NOMO-1 treated with DMSO at 0.1 percent for 48 hours (cell line): ENCODE results near the gene CNIH3.

Source experiments
- DNase-seq: peaks from one replicate; lab custom pipeline; 2025; ENCODE audit not compliant: unreplicated experiment; lab: John Stamatoyannopoulos, UW

The CNIH3 gene

GRCh38 chr1:224714553-224714952, 98.4 kb downstream of the CNIH3 start:
- no peak for DNase-seq

DNA sequence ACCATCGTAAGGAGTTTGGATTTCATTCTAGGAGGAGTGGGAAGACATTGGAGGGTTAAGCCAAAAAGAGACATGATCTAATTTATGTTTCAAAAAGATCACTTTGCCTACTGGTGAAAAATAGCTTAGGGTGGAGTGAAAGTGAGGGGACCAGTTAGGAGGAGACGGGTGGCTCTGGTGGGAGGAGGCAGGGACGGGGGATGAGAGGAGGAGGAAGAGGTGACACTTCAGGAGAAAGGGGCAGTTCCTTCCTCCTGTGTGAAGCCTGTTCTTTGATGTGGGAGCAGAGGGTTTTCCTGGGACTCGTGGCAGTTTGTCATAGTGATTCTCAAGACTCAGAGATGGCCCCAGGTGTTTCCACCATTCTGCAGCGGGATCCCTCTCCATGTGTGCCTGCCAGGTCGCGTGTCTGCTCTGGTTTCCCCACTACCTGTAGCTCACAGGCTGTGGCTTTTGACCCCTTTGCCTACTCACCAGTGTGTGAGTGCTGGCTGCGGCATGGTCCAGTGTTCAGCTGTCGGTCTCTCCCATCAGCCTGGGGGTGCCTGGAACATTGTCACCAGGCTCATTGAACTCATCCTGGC, 102.4 kb downstream of the CNIH3 start:
- no peak for DNase-seq

DNA sequence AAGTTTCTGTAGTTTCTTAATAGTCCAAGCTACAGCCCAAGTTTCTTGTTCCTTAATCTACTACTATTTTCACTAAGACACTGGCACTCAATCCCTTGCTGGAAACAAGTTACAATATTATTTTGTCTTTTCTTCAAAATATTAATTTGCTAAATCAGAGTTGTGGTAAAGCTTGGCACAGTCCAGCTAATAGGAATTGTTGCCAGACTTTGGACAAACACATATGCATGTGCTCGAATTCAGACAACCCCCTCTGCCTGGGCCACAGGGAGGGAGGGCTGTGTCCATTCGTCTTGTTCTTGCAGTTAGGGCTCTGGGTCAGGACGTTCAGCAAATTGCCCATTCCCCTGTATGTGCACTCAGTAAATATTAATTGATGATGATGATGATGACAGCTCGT, 103.6 kb downstream of the CNIH3 start:
- DNase-seq: no peak

DNA sequence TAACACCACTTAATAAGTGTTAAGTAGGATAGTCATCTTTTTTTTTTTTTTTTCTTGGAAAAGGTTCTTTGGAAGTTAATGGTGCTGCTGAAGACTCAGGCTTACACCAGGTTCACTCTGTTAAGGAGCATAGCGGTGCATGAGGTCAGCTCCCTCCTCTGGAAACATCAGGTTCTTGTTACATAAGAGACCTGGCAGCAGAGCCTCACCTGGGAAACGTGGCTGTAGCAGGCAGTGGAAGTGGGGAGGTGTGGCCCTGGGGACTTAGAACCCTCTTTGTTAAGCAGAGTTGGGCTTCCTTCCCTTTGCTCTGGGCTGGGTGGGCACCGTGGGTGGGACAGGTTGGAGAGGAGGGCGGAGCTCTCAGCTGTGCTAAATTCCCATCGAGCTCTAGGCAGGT, 104.1 kb downstream of the CNIH3 start:
- no peak for DNase-seq

DNA sequence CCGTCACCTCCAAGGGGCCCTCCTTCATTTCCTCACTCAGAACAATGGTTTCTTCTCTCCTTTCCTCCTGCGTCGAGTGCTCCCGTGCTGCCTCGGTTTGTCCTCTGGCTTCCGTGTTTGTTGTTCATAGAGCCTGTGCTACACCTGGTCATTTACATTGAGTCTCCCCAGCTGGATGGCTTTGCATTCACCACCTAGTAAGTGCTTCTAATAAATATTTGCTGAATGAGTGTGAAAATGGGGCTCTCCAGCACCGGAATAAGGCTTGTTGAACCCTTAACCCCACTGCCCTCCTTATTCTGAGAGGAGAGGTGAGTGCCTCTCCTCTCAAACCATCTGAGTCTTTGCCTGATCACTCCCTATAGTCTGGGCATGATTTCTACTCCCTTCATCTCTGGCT, 104.9 kb downstream of the CNIH3 start:
- no peak for DNase-seq

DNA sequence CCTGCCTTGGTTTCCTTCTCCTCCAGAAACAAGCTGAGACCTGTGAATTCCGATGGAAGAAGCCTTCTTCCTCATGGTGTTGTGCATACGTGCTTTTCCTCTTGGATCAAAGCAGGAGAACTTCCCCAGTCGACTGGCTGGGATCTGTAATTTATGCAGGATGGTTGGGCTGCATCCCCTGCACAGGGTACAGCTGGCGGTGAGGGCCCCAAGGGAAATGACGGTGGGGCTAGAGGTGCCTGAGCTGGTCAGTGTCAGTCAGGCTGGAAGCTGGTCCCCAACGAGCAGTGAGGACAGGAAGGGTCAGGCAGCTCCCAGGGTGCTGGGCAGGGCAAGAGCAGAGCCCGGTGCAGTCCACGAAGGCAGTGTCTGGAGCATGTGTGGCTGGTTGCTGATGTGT, 106.7 kb downstream of the CNIH3 start:
- no peak for DNase-seq

DNA sequence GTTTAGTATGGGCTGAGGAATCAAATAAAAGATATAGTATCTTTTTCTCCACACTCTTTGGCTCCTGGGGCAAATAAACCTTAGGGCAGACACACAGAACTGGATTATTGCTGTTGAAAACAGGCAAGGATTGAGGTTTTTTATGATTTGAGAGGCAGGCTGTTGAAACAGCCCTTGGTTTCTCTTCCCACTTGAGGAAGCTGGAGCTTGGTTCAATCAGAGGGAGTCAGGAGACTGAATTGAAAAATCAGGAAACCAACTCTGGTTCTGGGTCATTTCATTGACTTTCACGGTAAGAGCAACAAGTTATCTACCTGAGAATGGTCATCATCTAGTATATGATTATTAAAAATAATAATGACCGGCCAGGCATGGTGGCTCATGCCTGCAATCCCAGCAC, 108.4 kb downstream of the CNIH3 start:
- no peak for DNase-seq

DNA sequence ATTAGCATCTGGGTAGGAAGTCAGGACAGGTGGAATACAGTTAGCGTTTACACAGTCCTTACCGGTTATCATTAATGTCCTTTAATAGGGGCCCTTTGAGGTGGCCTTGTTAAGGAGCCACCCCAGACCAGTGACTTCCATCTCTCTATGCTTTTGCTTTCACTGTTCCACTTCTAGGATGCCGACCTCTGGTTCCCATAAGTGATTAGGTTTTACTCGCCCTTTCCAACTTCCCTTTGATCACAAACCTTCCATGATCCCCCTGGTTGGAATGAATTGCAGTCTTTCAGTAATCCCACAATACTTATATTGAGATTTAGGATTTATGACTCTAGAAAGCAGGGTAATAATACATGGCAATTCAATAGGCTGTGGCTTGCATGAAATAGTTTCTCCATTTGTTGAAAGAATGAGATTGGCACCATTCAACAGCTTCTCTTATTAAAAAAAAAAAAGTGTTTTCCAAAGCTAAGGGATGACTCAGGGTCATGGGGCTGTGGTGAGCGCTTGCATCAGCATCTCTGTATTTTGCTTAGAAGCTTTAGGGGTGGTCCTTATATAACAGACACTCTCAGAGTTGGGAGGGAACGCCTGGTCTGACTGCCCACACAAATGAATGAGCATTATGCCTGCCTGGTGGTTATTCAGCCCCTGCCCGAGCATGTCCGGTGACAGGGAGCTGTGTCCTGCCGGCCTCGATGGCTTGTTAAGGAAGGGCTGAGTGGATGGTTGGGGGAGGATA, 110.5 kb downstream of the CNIH3 start:
- DNase-seq: peak; percentile 50

DNA sequence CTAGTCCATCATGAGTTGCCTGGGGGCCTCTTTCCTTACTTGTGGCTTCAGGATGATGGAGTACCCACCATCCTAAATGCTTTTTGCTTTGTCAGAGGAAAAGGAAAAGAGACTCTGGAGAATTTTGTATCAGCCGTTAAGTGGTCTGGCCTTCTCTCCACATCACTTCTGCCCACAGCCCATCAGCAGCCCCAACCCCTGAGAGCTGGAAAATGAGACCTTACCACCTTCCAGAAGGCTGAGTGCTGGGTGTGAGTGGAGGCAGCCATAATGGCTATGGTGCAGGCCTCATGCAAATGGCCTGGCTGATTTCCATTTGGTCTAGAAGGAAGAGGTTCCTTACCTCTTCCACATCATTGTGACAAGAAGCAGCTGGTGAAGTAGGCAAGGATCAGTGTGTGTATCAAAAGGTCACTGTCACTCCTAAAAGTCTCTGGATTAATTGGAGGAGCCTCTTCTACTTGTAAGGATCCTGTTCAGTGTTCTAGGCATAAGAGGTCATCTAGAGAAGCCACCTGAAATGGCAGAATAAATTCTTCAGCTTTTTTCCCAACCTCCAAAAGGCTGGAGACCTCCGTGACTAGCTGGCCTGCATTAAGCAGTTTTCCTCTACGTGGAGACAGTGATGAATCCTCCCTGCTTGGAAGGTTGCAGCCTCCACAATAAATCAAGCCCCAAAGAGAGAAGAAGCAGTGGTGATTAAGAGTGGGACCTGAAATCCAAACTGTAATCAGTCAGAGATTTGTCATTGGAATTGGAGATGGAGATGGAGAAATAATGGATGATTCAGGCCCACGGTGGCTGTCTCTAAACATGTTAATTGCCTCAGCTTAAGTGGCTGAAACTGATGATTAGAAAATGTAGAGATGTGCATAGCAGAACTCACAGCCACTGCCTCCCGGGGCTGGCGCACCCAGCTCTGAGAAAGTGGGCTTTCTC, 111.5 kb downstream of the CNIH3 start:
- DNase-seq: no peak

- no peak for DNase-seq
Observed at GRCh38 chr1:224730540-224730939, 114.4 kb downstream of the CNIH3 start.

DNA sequence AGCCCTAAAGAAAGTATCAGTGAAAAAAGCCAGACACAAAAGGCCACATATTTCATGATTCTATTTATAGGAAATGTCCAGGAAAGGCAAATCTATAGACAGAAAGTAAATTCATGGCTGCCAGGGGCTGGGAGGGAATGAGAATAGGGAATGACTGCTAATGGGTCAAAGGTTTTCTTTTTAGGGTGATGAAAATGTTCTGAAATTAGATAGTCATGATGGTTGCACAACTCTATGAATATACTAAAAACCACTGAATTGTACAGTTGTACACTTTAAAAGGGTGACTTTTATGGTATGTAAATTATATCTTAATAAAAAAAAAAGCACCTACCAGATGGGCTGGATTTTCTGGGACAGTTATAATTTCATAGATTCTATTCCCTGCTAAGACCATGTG, 114.8 kb downstream of the CNIH3 start:
- DNase-seq: no peak

GRCh38 chr1:224731633-224732032, 115.5 kb downstream of the CNIH3 start:
- DNase-seq: no peak

DNA sequence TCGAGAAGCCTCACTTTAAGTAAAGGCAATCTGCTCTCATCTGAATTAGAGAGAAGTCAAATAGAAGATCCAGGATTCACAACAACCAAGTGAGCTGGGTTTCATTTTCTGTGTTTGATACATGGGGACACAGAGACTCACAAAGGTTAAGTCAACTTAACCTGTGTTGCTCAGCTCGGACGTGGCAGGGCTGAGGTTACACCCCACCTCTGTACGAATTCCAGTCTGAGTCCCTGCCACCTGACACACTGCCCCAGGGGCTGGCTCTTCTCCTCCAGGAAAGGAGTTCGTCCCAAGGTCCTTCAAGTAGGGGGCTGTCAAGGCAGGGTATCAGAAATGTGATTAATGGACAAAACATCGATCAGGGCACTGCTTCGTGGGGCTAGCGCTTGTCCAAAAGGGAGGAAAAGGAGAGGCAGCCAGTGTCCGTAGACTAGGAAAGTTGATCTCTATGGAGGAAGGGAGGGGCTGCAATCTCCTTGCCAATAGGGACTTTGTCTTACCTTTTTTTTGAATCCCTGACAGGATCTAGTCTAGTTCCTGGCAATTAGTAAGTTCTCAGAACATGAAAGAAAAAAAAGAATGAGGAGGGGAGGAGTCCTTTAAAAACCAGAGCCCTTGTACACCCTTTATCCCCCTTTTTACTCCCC, 116.4 kb downstream of the CNIH3 start:
- DNase-seq: no peak

GRCh38 chr1:224733027-224733911, 117.2 kb downstream of the CNIH3 start:
- no peak for DNase-seq

DNA sequence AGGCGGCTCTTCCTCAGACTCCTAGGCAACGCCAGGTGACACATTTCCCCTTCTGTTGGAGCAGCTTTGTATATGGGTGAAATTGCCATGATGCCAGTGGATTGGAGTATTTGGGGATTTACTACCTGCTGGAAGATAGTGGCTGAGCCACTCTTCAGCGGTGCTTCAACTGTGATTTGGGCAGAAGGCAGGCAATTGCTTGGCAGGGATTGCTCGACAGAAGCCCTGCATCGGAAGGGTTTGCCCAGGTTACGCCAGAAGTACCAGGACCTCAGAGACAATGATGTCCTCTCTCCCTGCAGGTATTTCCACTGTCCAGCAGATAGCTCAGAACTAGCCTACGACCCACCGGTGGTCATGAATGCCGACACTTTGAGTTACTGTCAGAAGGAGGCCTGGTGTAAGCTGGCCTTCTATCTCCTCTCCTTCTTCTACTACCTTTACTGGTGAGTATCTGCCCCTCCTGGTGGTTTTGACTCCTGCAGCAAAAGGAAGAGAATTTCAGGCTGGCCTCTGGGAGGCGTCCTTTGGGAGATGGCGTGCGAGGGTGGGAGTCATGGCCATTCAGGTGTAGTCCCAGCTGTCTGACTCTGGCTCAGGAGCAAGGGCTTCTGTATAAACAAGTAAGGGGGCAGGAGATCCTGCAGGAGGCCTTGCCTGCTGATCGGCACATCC, 118.3 kb downstream of the CNIH3 start:
- DNase-seq: no peak

GRCh38 chr1:224735159-224735558, 119.0 kb downstream of the CNIH3 start:
- no peak for DNase-seq

DNA sequence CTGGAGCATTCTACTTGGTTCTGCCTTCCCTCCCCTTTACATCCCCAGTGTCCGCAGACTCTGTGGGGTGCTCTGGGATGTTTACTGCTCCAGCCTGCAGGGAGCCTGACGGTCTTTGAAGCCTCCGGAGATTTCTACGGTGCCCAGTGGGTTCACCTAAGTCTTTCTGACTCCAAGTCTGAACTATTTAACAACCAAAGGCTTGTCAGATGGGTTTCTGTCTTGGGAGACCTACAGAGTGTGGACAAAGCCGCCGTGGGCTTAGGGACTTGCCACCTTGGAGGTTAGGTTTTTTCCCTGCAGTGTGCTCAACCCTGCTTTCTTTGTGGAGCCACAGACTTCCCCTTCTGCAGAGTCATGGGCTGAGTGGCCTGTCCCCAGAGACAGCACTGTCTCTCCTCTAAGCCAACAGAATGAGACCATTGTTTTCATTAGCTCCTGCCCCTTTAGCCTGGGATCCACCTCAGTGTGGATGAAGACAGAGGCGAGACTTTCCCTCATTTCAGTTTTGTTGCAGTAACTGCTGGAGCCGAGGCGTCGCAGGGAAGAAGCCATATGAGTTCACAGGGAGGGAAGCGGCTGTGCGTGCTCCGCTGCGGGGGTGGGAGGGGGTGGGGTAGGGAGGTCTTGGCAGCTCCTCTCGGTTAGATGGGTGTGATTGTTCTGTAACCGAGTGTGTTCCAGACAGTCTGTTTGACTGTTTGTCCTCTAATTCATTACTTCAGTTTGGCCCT, 120.7 kb downstream of the CNIH3 start:
- DNase-seq: no peak

DNA sequence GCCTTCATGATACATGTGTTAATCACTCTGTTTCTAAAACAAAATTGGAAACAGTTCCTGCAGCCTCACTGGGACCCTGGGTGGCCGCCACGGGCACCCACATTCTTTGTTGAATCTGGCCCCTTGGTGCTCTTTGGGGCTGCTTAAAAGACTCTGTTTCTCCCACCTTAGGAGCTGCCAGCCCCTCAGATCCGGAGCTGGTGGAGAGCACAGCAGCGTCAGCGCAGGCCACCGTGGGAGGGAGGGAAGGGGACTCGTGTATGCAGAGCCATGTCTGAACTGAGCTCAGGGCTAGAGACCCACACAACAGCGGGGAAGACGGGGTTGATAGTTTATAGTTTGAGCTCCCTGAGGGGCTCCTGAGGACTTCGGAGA, 121.2 kb downstream of the CNIH3 start:
- DNase-seq: no peak

GRCh38 chr1:224739303-224739996, 123.3 kb downstream of the CNIH3 start:
- no peak for DNase-seq
